Measurements from ENCODE around the gene ENTREP1.

The ENTREP1 gene

DNA sequence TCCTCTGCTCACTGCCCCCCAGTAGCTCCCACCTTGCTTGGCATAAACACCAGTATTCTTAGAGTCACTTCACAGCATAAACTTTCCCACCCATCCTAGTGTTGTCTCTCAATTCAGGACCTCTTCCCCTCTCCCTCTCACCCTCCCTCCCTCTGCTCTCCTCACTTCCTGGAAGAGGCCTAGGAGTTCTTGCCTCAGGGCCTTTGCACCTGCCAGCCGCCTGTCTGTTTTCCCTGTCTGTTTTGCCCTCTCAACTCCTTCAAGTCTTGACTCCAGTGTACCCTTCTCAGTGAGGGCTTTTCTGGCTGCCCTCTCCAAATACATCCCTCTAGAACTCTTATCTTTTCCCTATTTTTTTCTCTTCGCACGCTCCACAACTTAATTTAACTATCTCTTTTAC, 86.2 kb downstream of the ENTREP1 start:
- no peak for DNase-seq (ENCODE audit: extremely low spot score)
- ChIA-PET POLR2A (no interaction called here), CTCF (interaction anchor here (1.0 kb wide), 1 partner anchor 11 kb away, joined by 3 read pairs; no protein-coding TSS in a partner anchor)
- TF ChIP-seq, protein P1, sequence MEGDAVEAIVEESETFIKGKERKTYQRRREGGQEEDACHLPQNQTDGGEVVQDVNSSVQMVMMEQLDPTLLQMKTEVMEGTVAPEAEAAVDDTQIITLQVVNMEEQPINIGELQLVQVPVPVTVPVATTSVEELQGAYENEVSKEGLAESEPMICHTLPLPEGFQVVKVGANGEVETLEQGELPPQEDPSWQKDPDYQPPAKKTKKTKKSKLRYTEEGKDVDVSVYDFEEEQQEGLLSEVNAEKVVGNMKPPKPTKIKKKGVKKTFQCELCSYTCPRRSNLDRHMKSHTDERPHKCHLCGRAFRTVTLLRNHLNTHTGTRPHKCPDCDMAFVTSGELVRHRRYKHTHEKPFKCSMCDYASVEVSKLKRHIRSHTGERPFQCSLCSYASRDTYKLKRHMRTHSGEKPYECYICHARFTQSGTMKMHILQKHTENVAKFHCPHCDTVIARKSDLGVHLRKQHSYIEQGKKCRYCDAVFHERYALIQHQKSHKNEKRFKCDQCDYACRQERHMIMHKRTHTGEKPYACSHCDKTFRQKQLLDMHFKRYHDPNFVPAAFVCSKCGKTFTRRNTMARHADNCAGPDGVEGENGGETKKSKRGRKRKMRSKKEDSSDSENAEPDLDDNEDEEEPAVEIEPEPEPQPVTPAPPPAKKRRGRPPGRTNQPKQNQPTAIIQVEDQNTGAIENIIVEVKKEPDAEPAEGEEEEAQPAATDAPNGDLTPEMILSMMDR (IDR thresholded peaks at IDR 0.05; ENCODE audit: control extremely low read depth, extremely low read depth, low read depth, missing control alignments): no peak

DNA sequence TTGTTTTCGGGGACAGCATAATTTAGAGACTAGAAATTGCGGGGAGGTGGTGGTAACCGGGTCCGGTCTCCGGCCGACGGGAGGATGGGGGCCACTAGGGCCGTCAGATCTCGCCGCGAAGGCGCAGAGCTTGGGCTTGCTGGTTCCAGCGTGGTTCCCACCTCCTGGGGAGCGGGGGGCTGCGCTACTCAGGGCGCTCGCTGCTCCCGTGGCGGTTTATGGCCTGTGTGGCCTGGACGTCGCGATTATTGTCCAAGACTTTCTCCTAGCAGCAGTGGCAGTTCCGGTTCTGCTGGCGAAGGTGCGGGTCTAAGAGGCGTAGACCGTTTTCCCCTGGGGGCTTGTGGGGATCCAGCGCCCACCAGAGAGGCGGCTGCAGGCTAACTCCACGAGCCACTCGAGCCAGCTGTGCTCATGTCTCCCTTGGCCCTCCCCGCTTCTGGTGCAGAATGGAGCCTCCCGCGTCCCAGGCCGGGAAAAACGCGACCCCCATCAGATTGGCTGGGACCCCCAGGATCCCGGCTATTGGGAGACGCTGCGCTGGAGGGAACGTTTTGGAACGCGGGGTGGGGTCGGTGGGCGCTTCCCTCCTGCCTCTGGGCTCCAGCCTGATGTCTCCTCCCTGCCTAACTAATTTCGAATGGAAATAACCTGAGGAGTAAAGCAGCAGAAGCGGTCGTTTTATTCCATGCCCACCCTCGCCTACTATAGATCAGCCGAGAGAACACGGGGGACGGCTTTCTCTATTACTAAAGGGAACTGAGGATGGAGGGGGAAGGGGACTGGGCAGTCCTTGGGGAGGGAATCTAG, 87.1 kb downstream of the ENTREP1 start:
- no peak for DNase-seq (ENCODE audit: extremely low spot score)
- ChIA-PET POLR2A (no interaction called here), CTCF (interaction anchor here (2.0 kb wide), 1 partner anchor 10 kb away, joined by 9 read pairs; no protein-coding TSS in a partner anchor)
- TF ChIP-seq, protein P1 (IDR thresholded peaks at IDR 0.05; ENCODE audit: control extremely low read depth, extremely low read depth, low read depth, missing control alignments): no peak

DNA sequence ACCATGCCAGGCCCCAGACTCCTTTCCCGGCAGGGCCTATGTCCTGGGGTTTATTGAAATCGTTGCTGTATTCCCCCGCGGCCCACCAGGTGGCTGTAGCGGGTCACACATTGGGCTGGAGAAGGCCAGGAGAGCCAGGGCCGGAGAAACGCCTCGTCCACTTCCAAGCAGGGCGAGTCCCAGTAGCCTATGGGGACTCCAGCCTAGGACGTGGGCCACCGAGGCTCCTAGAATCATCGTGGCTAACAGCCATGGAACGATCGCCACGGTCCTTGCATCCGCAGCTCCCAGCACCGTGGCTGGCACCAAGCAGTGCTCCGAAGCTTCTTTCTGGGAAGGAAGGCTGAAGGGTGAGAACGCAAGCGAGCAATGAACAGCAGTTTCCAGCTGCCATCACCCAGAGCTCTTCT, 87.7 kb downstream of the ENTREP1 start:
- ChIA-PET CTCF (interaction anchor here (2.0 kb wide), 1 partner anchor 9 kb away, joined by 9 read pairs; no protein-coding TSS in a partner anchor), POLR2A (no interaction called here)
- TF ChIP-seq, protein P1 (IDR thresholded peaks at IDR 0.05; ENCODE audit: control extremely low read depth, extremely low read depth, low read depth, missing control alignments): no peak
- no peak for DNase-seq (ENCODE audit: extremely low spot score)

DNA sequence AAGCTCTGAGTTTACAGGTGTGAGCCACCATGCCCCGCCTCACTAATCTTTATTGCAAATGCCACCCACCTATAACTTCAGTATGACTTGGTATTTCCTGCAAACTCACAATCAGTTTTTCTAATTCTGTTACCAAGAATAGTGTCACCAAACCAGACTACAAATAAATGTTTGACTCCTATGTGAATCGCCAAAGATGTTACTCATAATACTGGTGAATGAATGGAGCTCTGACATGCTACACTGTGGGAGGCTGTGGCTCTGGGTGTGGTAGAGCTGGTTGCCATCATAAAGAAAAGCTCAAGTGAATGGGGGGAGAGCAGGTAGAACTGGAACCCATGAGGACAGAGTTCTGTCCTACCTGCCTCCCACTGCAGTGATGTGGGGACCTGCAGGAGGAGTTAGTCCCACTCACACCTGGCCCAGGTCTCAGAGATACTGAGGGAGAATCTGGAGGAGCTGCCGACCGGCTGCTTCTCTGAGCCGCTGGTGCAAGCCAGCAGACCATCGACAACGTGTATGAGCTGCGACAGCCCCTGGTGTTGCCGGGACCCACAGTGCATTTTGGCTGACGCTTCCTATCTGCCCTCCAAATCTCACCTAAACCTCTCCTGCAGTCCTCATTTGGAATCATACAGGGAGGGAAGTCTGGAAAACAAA, 95.7 kb downstream of the ENTREP1 start:
- POLR2A ChIA-PET: no interaction called here
- no peak for DNase-seq (ENCODE audit: extremely low spot score)
- CTCF ChIA-PET: interaction anchor here (0.7 to 7.0 kb wide), 12 partner anchors 11 to 692 kb away, joined by 3 to 130 read pairs (median 9); no protein-coding TSS in a partner anchor
- TF ChIP-seq, protein P1 (IDR thresholded peaks at IDR 0.05; ENCODE audit: control extremely low read depth, extremely low read depth, low read depth, missing control alignments): no peak

DNA sequence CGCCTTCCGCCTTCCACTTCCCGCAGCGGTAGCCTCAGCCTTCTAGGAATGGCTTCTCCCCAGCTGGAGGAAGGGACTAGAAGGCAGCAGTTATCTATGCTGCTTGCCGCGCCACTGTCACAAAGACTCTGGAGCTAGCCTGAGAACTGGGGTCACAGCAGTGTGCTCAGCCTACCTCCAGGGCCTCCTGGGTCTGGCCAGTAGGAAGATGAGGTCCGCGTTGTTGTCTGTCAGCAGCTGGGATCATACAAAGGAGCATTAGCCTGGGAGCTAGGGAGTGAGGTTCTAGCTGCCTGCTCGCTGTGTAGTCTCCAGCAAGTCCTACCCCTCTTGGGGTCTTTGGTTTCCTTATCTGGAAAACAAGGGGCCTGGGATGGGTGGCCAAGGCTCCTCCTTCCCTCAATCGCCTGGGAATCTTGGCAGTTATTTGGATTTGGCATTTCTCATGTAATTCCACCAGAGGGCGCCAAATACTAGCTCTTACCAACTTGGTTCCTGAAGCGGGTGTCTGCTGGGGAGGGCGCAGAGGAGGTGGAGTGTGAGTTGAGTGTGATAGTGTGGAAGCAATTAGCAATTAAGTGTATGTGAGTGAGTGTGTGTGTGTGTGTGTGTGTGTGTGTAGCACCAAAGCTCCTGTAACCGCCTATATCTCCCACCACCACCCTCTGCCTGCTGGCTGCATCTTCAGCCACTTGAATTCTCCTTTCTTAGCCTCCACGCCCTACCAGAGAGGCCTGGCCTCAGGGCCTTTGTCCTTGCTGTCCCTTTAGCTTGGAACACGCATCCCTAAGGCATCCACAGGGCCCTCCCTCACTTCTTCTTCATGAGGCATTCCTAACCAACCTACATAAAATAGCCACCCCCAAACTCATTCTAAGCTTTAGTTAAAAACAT, 97.1 kb downstream of the ENTREP1 start:
- CTCF ChIA-PET: interaction anchor here (0.7 to 7.0 kb wide), 37 partner anchors 9 to 1180 kb away, joined by 3 to 130 read pairs (median 5); no protein-coding TSS in a partner anchor
- peak; percentile 76 for DNase-seq (ENCODE audit: extremely low spot score)
- POLR2A ChIA-PET: no interaction called here
- TF ChIP-seq, protein P1 (IDR thresholded peaks at IDR 0.05; ENCODE audit: control extremely low read depth, extremely low read depth, low read depth, missing control alignments): peak; percentile 84

Data from GM10248 (cell line).